B cell (primary cell): ENCODE results near the gene RHOA.

Experiments used
- CTCF ChIP-seq: fragments of 200-600 bp; IDR thresholded peaks from one replicate; pipeline ENCODE4 v1.8.0; 2022; ENCODE audit warnings: antibody characterized with exemption, mild to moderate bottlenecking
- EZH2 ChIP-seq: IDR thresholded peaks from 2 replicates; pipeline ENCODE4 v1.6.1; 2012; ENCODE audit warnings: borderline replicate concordance, low read depth, mild to moderate bottlenecking, moderate library complexity, low read length; ENCODE audit not compliant: insufficient read depth, poor library complexity, severe bottlenecking

- TF ChIP-seq CTCF: no peak
- TF ChIP-seq EZH2: no peak
Measured at GRCh38 chr3:49445391-49445790, 33.6 kb upstream of the RHOA start.
